H4 (cell line): ENCODE results near the gene ASH1L. TPM values are rescaled to one million over a fixed set of nuclear protein-coding genes. Genes with fewer than 3 reads are reported as not detected.
"Not testable (repeated sequence)": the region's sequence is repeated elsewhere in the genome, so short reads cannot be mapped to it uniquely, and the experiment has no call there.

Experiments used
- DNase-seq: peaks from one replicate; pipeline ENCODE4 v3.0.0-alpha.2; 2015; ENCODE audit warnings: low spot score
- total RNA-seq: library from RNA; depleted of rRNA; stranded (reverse); fragments of >200 nt; shearing (Covaris generic); gene quantifications from 2 replicates; pipeline ENCODE4 v1.2.3, GENCODE V29; 2014

ASH1L gene
- total RNA-seq, 1 experiment from 2014 or later, result 11.8 TPM

DNA sequence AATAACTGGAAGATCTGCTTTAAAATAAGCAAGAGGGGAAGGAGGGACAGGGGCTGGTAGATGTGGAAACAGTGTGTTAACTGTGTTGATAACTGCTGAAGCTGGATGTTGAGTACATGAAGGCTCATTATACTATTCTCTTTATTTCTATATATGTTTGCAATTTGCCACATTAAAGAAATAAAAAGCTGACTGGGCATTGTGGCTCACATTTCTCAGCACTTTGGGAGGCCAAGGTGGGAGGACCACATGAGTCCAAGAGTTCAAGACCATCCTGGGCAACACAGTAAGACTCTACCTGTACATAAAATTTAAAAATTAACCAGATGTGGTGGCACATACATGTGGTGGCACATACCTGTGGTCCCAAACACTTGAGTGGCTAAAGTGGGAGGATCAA is 6.7 kb downstream of the ASH1L start:
- no peak for DNase-seq

GRCh38 chr1:155553349-155553748 is 9.3 kb downstream of the ASH1L start:
- DNase-seq, result no peak

DNA sequence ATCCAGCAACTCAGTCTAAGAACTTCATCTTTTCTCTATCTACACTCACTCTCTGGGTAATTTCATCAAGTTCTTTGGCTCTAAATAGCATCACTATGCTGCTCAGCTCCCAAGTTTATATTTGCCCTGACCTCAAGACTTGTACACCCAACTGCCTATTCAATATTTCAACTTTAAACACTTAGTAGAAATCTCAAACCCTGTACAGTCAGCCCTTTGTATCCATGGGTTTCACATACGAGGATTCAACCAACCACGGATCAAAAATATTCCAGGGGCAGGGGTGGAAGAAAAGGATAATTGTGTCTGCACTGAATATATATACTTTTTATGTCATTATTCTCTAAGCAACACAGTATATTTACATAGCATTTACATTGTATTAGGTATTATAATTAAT is 13.9 kb downstream of the ASH1L start:
- no peak for DNase-seq

DNA sequence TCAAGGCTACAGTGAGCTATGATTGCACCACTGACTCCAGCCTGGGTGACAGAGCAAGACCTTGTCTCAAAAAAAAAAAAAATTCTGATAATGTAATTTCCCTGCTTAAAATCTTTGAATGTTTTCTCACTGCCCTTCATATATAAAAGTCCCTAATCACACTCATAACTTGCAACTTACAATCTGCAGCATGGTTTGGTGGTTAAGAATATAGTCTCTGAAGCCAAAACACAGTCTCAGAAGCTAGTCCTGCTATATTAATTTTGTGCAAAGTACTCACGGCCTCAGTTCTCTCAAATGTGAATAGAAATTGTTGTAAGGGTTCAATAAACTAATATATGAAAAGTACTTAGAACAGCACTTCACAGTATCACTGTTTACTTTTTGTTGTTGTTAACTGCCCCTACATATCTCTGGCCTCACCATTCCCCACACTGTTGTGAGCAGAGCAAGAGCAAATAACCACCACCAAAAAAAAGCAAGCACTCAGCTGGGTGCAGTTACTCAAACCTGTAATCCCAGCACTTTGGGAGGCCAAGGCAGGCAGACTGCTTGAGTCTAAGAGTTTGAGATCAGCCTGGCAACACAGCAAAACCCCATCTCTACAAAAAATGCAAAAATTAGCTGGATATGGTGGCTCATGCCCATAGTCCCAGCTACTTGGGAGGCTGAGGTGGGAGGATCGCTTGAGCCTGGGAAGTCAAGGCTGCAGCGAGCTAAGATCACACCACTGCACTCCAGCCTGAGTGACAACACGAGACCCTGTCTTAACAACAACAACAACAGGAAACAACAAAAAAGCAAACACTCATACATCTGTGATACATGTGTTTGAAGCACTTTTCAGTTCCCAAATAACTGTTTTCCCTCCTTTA is 22.4 kb downstream of the ASH1L start:
- DNase-seq, result no peak

DNA sequence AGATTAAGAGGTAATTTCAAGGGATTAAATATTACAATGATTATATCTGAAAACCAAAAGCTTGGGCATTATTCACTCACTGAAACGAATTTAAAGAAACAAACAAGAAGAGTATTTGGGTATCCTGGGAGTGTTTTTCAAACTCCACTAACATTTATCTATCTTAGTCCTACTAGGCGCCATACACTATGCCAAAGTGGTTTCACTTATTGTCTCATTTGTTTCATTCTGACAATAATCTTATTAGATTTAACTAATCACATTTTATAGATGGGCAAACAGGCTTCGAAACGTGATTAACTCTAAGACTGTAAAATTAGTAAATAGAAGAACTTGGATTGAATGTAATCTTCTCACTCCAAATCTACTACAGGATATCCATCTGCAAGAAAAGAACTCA is 25.4 kb downstream of the ASH1L start:
- DNase-seq, result no peak

DNA sequence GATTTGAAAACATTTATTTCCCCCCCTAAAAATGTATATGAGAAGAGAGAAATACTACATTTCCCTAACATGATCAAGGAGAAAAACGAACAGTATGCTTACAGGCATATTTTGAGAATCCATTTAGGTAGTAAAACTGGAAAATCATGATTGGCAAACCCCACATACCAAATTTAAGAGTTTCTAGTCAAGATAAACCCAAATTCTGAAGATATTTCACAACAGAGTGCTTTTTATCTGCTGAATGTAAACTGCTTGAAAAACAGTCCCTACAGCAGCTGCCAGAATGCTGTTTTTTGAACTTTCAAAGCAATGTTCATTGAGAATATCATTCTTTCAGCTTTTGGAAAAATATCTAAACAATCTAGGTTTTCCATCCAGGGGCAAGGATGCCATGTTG is 31.0 kb downstream of the ASH1L start:
- DNase-seq, result no peak

DNA sequence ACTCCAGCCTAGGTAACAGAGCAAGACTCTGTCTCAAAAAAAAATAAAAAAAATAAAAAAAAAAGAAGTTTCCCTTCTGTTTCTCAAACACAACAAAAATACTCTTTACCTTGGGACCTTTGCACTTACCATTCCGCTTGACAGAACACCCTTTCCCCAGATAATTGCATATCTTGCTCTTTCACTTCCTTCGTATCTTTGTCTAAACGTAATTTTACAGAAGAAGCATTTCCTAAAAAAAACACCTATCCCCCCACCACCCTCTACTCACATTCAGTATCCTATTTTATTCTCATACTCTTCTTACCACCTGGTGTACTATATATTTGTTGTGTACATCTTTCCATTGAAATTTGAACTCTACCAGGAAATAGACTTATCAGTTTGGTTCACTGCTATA is 32.7 kb downstream of the ASH1L start:
- no peak for DNase-seq

GRCh38 chr1:155529109-155529508 is 33.5 kb downstream of the ASH1L start:
- DNase-seq, result no peak

DNA sequence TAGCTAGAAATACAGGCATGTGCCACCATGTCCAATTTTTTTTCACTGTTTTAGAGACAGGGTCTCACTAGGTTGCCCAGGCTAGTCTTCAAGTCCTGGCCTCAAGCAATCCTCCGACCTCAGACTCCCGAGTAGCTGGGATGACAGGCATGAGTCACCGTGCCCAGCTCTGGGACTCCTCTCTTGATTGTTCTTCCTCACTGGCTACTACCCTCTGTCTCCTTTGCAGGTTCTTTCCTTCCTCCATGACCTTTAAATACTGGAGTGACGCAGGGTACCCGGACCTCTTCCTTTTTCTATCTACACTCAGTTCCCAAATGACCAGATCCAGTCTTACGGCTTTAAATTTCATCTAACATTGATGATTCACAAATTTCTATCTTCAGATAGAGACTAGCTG is 34.9 kb downstream of the ASH1L start:
- no peak for DNase-seq

DNA sequence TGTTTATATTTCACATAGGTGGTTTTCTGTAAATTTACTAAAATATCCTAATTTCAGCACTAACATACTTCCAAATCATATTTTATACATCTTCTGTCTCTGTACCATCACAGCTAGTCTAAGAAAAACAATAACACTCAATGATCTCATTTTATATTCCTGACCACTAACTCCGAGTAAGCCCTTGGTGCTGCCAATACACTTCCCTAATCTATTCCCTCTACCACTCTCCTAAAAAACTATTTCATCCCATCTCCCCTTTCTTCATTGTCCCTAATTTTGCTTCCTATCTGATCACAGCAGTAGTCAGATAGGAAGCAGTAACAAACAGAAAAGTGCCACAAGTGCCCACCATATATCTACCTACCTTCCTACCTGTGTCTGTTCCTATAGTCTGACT is 36.2 kb downstream of the ASH1L start:
- DNase-seq, result no peak

DNA sequence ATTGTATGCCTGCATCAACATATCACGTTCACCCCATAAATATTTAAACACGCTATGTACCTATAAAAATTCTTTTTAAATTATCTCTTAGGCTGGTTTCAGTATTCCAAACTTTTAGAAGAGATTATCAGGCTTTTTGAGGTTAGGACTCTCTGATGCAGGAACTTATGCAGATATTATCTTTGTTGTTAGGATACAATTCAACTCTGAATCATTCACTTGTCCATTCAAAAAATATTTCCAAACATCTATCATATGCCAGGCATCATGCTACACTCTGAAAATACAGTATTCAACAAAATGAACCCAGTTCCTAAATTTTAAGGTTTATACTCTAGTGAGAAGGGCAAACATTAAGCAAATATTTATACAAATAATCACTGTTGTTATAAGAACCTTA is 40.5 kb downstream of the ASH1L start:
- DNase-seq, result no peak

- no peak for DNase-seq
Observed at GRCh38 chr1:155518484-155518883, 44.1 kb downstream of the ASH1L start.

DNA sequence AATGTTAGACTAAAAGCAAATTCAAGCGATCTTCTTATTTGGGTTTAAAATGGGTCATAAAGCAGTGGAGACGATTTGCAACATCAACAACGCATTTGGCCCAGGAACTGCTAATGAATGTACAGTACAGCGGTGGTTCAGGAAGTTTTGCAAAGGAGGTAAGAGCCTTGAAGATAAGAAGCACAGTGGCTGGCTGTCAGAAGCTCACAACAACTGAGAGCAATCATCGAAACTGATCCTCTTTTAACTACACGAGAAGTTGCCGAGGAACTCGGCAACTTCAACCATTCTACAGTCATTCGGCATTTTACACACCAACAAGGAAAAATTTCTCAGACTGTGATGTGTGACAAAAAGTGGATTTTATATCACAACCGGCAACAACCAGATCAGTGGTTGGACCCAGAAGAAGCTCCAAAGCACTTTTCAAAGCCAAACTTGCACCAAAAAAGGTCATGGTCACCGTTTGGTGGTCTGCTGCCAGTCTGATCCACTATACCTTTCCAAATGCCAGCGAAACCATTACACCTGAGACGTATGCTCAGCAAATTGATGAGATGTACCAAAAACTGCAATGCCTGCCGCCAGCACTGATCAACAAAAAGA is 47.9 kb downstream of the ASH1L start:
- no peak for DNase-seq

DNA sequence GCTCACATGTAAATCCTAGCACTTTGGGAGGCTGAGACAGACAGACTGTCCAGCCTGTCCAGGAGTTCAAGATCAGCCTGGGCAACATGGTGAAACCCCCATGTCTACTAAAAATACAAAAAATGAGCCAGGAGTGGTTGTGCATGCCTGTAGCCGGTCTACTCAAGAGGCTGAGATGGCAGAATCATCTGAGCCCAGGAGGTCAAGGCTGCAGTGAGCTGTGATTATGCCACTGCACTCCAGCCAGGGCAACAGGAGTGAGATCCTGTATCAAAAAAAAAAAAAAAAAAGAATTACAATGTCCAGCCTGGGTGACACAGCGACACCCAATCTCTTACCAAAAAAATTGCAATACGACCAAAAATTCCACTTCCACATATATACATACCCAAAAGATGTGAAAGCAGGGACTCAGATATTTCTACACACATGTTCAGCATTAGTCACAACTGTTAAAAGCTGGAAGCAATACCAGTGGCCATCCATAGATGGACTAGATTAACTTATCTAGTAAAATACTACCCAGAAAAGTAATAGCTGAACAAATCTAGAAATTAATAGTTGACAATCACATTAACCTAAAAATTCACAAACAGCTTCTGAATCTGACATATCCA is 49.2 kb downstream of the ASH1L start:
- no peak for DNase-seq

DNA sequence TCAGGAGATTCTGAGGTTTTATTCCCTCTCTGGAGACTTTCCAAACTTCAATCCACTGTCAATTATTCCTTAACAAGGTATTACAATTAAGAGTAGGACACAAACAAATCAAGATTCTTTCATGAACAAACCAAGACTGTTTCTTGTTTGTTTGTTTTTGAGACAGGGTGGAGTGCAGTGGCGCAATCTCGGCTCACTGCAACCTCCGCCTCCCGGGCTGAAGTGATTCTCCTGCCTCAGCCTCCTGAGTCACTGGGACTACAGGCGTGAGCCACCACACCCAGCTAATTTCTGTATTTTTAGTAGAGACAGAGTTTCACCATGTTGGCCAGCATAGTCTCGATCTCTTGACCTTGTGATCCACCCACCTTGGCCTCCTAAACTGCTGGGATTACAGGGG is 51.2 kb downstream of the ASH1L start:
- not testable (repeated sequence) for DNase-seq

- DNase-seq, result no peak
Observed at GRCh38 chr1:155509064-155509463, 53.5 kb downstream of the ASH1L start.

- DNase-seq, result no peak
Observed at GRCh38 chr1:155507945-155508344, 54.7 kb downstream of the ASH1L start.

DNA sequence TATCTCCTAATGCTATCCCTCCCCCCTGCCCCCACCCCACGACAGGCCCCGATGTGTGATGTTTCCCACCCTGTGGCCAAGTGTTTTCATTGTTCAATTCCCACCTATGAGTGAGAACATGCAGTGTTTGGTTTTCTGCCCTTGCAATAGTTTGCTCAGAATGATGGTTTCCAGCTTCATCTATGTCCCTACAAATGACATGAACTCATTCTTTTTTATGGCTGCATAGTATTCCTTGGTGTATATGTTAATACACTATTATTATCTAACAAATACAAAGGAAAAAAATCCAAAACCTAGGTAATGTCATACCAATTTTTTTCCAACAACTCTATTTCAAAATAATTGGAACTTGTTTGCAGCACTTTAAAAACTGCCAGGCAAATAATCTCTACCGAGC is 56.6 kb downstream of the ASH1L start:
- DNase-seq, result not testable (repeated sequence)

DNA sequence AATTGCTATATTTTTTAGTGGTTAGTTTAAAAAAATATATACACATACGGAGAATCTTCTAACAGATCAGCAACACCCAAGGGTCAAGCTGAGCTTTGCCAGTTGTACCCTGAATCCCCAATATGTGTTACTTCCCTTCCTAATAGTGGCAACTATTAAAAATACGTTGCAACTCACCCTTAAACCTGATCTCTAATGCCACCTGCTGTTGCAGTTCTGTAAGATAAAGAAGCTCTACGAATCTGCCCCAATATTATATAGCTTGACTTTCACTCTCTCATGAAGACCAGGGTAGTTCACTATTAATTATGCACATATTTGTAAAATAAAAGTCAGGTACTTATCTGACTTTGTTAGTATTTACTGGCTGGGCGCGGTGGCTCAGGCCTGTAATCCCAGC is 58.4 kb downstream of the ASH1L start:
- DNase-seq, result no peak

DNA sequence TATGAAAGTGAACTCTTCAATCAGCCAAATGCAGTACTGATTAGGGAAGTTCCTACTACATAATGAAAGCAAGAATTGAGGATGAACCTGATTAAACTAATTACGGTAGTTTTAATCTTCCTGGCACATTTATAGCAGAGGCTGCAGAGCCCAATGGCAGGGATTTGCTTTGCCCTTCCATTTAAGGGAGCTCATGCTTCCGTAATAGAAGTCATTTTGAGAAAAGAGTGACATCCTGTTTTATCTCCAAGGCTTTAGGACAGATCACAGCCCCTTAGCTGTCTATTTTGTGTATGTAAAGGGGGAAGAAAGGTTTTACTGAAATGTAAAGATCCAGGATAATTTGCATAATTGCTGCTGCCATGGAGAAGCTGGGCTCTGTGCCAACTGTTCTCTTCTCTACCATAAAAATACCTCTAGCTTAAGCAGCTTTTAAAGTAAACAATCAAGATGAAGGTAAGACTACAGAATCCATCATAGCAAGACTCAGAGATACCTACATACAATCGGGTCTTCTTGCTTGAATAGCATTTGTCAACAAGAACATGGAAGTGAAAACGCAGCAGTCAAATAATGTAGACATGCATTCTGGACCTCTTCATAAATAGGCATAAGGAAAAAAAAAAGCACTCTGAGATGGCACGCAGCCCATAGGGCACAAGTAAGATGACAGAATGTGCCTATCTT is 62.5 kb downstream of the ASH1L start:
- no peak for DNase-seq

DNA sequence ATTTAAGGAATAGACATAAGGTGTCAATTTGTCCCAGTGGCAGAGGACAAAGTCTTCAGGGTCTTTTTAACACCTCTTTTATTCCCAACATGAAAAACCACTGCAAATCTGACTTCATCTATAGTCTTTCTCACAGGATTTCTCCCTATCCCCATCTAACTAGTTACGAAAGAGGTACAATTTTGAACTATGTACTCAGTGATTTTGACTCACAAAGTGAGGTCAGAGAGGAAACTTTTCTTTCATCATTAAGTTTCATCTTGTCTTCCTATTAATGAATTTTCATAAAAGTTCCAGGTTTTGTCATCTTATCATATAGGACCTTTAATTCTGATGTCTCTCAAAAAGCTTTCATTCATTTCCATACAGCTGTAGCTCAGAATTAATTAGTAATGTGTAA is 63.3 kb downstream of the ASH1L start:
- DNase-seq, result no peak

- DNase-seq, result not testable (repeated sequence)
Observed at GRCh38 chr1:155493595-155493994, 69.0 kb downstream of the ASH1L start.
